ENCODE measurements around the gene KRT6C. TPM values are rescaled to one million over a fixed set of nuclear protein-coding genes. Genes with fewer than 3 reads are reported as not detected.
"Not testable (repeated sequence)": the region's sequence is repeated elsewhere in the genome, so short reads cannot be mapped to it uniquely, and the experiment has no call there.

Gene KRT6C
- total RNA-seq, 1 donor from 2014 or later: 2.6 TPM

GRCh38 chr12:52499806-52500560 is 26.4 kb upstream of the KRT6C start:
- DNase-seq (ENCODE audit: low spot score): peak; percentile 84

DNA sequence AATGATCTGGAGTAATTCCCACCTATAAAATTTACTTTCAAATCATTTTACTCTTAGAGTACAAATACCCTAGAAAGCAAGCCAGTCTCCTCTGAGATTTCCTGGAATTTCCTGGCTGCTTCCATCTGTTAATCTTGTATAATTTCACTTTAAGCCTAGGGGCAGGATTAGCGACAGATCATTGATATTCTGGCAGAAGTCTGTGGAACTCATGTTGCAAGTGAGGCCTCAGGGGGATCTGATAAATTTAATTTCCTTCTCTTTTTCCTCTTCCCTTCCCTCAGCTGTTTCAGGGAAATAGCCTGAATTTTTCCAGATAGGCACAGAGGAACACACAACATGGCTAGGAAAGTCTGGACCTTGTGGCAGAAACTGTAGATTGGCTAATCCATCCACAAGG is 25.3 kb upstream of the KRT6C start:
- peak; percentile 13 for DNase-seq (ENCODE audit: low spot score)

GRCh38 chr12:52497975-52498374 is 24.4 kb upstream of the KRT6C start:
- no peak for DNase-seq (ENCODE audit: low spot score)

- DNase-seq (ENCODE audit: low spot score): peak; percentile 51
These were observed 23.0 kb upstream of the KRT6C start for GRCh38 chr12:52496590-52497071.

DNA sequence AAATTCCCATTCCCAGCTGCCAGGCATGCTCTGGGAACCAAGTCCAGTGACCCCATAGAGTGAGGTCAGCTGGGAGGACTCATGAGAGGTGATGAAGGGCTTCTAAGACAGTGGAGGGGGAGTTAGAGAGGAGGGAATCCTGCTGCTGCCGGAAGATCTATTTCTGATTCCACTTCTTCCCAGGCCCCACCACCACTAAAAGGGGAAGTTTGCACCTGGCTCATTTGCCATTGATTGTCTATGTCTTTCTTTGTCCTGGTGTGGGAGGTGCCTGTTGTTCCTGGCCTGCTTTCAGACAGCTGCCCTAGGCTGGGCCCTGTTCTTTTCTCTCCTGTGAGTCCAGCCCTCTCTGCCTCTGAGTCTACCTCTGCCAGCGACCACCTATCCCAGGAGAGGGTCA is 22.4 kb upstream of the KRT6C start:
- DNase-seq (ENCODE audit: low spot score): no peak

GRCh38 chr12:52495389-52495788 is 21.8 kb upstream of the KRT6C start:
- DNase-seq (ENCODE audit: low spot score): peak; percentile 33

GRCh38 chr12:52494518-52494917 is 20.9 kb upstream of the KRT6C start:
- DNase-seq (ENCODE audit: low spot score): peak; percentile 54

DNA sequence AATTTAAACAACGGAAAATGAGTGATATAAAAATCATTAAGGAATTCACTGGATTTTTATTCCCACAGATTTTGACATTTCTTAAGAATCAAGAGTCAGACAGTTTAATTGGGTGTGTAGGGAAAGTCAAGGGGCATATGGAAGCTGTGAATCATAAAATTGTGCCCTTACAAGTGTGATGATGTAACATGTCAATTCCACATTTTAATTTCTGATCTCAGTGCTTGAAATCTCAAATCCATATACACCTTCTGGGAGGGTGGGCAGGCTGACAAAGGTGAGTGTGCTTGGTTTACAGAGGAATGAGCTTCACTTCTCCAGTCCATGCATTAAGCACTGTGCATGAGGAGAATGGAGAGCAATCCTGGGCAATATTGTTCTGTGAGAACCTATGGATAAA is 20.5 kb upstream of the KRT6C start:
- DNase-seq (ENCODE audit: low spot score): no peak

- no peak for DNase-seq (ENCODE audit: low spot score)
These were observed 19.6 kb upstream of the KRT6C start, which contains the start of gene KRT6A for GRCh38 chr12:52493172-52493571. Gene KRT6A, minus strand, starts transcription at chr12:52493257. Its CDS starts 69 bp downstream, at chr12:52493188.

DNA sequence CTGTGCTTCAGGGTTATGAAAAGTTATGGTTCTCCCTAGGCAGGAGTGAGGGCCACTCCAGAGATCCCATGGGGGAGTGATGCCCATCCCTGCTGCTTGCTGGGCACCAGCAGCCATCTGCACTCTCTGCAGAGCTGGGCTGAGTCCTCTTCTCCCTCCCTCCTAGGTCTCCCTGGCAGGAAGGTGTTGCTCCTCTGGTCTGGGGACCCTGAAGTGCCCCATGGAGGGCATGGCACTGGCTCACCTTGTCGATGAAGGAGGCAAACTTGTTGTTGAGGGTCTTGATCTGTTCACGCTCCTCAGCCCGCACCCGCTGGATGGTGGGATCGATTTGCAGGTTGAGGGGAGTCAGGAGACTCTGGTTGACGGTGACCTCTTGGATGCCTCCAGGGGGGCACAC is 18.8 kb upstream of the KRT6C start:
- DNase-seq (ENCODE audit: low spot score): not testable (repeated sequence)

DNA sequence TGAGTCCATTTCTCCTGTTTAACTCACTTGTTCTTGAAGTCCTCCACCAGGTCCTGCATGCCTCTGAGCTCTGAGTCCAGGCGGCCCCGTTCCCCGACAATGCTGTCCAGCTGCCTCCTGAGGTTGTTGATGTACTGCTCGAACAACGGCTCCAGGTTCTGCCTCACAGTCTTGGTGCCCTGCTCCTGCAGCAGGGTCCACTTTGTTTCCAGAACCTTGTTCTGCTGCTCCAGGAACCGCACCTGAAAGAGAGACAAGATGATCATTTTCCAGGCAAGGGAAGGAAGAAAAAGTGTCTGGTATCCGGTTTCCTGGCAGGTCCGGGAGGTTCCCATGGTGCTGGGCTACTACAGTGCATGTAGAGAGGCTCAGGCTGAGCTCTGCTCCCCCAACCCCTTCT is 17.9 kb upstream of the KRT6C start:
- not testable (repeated sequence) for DNase-seq (ENCODE audit: low spot score)

GRCh38 chr12:52488736-52489135 is 15.1 kb upstream of the KRT6C start:
- no peak for DNase-seq (ENCODE audit: low spot score)

DNA sequence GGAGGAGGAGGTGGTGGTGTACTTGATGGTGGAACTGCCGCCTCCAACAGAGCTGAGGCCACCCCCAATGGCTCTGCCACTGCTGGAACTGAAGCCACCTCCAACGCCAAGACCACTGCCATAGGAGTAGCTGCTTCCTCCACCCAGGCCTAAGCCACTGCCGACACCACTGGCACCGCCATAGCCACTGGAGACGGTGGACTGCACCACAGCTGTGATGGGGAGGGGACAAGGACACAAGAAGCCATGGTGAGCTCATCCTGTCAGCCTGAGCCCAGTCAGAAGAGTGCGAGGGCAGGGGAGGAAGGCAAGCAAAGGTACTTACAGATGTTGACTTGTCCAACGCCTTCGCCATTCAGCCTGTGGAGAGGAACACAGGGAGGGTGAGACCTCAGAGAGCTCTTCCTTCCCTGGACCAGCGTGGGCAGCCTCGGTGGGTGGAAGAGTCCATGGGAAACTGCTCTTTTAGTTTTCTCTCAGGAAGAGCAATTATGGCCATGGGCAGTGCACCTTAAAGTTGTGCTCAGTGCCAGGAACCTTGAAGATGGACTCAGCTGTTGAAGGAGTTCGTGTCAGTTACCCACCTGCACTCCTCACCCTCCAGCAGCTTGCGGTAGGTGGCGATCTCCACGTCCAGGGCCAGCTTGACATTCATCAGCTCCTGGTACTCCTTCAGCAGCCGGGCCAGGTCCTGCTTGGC is 14.3 kb upstream of the KRT6C start:
- not testable (repeated sequence) for DNase-seq (ENCODE audit: low spot score)

DNA sequence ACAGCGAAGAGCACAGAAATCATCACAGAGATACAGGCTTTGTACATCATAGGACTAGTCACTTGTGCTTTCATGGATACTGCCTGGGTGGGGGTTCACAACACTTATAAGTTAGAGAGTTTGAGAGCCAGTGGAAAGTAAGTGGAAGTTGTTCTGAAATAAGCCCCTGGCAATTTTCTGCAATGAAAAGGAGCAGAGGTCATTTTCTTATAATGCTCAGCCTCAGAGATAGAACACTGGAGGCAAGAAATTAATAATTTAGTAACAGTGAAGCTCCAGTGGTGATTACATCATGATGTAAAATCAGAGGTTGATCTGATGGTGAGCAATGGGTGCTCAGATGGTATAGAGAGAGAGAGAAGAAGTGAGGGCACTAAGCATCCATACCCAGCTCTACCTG is 13.6 kb upstream of the KRT6C start:
- DNase-seq (ENCODE audit: low spot score): no peak

DNA sequence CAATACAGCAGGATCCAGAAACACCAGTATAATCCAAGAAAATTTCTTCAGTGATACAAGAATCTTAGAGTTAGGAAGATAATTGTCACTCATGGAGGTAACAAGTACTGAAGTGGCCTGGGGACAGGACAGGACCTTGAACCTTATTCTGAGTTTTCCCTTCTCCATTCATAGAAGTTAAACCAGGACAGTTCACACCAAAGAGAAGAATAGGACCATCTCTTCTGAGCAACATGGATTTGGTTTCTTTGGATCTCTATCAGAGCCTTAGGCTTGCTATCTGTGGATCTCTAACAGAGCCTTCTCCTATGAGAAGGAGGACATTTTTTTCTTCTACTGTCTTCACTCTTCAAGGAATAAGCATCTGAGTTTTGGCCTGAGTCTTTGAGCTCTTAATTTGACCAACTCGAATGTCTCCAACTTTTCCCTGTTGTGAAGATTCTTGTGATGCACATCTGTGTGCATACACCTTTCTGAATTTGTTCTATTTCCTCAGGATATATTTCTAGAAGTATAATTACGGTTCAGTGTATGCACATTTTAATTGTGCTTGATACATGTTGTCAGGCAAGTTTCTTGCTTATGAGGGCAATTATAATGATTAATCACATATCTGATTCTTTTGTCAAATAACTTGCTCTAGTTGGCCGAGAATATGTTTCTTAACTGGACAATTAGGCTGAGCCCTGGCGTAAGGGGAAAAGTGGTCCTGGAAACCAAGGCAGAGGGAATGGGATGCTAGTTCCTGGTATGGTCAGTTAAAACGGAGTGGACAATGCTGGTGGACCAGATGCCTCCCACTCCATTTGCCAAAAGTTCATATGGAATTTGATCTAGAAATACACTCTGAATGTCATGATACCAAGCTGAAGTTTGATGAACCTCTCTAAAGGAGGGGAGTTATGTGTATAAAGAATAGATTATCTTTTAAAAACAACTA is 12.8 kb upstream of the KRT6C start:
- no peak for DNase-seq (ENCODE audit: low spot score)

GRCh38 chr12:52480073-52480472 is 6.5 kb upstream of the KRT6C start:
- DNase-seq (ENCODE audit: low spot score): no peak

DNA sequence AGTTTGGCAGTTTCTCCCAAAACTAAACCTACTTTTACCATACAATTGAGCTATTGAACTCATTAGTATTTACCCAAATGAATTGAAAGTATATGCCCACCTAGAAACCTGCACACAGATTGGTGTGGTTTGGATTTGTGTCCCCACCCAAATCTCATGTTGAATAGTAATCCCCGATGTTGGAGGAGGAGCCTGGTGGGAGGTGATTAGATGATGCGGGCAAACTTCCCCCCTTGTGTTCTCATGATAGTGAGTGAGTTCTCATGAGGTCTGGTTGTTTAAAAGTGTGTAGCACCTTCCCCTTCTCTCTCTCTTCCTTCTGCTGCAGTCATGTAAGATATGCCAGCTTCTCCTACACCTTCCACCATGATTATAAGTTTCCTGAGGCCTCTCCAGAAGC is 4.0 kb upstream of the KRT6C start:
- DNase-seq (ENCODE audit: low spot score): no peak

GRCh38 chr12:52474212-52474611 is 607 bp upstream of the KRT6C start:
- DNase-seq (ENCODE audit: low spot score): no peak

- no peak for DNase-seq (ENCODE audit: low spot score)
These were observed 3.8 kb downstream of the KRT6C start for GRCh38 chr12:52469853-52470252.

- DNase-seq (ENCODE audit: low spot score): peak; percentile 94
These were observed 8.7 kb downstream of the KRT6C start for GRCh38 chr12:52464897-52465296.

- no peak for DNase-seq (ENCODE audit: low spot score)
These were observed 11.9 kb downstream of the KRT6C start for GRCh38 chr12:52461693-52462092.

GRCh38 chr12:52458861-52459260 is 14.7 kb downstream of the KRT6C start:
- DNase-seq (ENCODE audit: low spot score): peak; percentile 95

Measured in umbilical cord (tissue), 2 donors.